IPS DF 4.7 (cell line): ENCODE measurements around the gene CLIC3.

Source experiments
- DNase-seq: peaks from one replicate; pipeline ENCODE4 v3.0.0-alpha.2; 2013; ENCODE audit warnings: low spot score; ENCODE audit errors: extremely low read depth

CLIC3 gene

DNA sequence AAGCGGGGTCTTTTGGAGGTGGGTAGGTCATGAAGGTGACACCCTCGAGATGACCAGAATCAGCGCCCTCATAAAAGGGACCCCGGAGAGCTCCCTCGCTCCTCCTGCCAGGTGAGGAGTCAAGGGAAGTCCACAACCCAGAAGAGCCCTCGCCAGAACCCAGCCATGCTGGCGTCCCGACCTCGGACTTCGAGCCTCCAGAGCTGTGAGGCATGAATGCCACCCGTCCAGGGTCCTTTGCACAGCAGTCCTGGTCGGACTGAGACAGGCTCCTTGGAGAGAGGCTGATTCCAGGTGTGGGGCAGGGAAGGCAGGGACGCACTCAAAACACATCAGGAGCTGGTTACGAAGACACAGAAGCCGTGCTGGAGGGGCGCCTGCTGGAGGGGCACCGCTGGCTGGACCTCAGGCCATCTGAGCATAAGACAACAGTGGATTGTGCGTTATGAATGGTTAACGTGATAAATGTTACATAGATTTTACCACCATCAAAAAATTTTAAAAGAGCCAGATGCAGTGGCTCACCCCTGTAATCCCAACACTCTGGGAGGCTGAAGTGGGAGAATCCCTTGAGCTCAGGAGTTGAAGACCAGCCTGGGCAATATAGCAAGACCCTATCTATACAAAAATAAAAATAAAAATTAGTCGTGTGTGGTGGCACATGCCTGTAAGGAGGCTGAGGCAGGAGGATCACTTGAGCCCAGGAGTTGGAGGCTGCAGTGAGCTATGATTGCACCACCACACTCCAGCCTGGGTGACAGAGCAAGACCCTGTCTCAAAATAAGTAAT, 5.7 kb upstream of the CLIC3 start:
- DNase-seq, result no peak

DNA sequence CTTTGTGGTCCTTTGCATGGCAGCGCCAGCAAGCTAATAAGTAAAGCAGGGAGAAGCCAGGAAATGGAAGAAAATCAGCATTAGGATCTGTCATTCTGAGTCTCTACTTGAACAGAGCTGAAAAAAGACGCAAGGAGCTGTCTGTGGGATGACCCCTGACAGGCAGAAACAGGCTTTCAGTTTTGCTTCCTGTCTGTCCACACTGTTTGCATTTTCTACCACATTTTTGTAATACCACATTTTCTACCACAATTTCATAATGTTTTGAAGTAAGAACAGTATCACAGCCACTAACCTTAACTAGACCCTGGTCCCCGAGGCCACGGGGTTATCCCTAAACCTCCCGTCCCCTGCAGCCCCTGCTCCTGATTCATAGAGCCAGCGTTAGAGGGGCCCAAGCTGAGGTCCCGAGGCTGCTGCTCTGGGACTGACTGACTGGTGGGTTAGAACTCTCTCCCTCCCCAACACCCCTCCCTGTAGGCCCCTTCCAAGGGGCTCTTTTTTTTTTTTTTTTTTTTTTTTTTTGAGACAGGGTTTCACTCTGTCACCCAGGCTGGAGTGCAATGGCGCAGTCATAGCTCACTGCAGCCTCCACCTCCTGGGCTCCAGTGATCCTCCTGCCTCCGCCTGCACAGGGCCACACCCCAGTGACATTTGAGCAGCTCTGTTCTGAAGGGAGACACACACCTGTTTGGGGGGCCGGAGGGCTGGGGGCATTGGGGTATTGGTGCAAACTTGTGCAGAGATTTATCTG, 4.0 kb upstream of the CLIC3 start:
- no peak for DNase-seq

DNA sequence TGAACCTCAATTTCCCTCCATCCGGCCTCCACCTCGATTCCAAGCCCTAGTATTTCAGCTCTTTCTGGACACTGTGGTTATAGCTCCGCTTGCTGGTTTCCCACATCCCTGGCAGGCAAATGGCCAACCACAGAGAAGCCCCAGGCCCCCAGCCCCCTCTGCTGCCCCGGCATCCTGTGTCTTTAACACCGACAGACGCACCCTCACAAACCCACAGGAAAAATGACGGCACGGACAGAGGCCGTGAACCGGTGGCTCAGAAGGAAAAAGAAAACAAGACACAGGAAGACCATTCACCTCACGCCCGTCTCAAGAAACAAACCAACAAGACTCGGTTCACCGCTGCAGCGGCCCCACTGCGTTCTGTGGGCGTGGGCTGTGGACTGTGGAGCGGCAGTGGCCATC, 1.5 kb upstream of the CLIC3 start:
- no peak for DNase-seq

DNA sequence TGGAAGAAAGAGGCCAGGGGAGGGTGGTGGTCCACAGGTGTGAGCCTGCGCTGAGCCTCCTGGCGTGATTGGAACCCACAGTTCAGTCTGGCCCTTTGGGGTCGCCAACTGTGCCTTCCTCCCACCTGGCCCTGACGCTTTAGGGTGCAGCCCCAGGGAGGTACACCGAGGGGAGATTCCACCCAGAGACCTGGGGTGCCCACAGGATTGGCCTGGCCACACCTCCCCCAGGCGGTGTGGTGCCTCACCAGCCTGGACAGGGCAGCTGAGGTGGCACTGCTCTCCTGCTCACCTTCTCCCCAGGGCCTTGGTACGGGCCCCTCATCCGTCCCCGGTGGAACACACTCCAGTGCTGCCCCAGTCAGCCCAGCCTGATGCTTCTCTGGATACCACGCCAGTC, 1.0 kb upstream of the CLIC3 start:
- no peak for DNase-seq

DNA sequence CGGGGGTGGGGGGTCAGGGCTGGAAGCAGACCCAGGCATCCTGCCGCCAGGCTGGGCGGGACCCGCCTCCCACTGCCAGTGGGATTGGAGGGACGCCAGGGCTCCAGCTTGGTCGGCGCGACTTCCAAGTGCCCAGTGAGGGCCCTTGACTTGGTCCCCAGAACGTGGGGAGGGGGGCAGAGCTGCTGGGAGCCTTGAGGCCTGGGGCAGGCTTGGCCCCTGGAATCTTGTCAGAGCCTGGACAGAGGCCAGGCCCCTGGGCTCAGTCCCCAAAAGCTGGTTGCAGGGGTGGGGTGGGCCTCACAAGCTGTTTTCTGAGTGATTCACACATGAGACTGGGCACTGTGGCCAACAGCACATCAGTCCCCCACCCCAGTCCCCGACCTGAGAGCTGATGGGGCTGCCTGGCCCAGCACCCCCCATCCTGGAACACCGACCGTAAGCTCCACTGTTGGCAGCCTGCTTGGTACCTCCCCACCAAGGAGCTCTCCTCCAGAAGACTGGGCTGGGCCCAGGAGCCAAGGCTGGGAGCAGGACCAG, 526 bp downstream of the CLIC3 start:
- no peak for DNase-seq

DNA sequence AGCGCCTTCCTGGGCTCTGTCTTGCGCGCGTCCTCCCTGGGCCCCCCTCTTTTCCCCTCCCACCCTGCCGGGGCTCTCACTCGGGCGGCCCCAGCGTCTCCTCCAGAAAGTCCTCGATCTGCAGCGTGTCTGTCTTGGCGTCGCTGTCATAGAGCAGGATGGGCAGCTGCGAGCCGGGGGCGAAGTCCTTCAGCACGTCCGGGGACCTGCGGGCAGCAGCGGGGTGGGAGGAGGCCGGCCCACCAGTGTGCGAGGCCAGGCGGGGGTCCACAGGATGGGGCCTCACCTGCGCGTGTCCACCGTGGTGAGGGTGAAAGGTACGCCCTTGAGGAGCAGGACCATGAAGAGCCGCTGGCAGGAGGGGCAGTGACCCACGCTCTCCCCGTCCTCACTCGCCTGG, 1.0 kb downstream of the CLIC3 start:
- no peak for DNase-seq

DNA sequence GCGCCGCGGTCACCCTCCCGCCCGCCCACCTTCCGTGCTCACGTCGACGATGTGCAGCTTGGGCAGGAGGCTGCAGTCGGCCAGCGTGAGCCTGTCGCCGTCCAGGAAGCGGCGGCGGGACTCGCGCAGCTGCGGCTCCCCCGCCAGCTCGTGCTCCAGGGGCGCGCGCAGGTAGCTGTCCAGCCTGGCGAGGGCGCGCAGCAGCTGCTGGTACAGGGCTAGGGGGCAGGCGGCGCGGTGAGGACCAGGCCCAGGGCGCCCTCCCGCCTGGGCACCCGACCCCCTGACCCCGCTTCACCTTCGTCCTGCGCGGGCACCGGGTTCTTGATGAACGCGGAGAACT, 1.5 kb downstream of the CLIC3 start:
- no peak for DNase-seq

DNA sequence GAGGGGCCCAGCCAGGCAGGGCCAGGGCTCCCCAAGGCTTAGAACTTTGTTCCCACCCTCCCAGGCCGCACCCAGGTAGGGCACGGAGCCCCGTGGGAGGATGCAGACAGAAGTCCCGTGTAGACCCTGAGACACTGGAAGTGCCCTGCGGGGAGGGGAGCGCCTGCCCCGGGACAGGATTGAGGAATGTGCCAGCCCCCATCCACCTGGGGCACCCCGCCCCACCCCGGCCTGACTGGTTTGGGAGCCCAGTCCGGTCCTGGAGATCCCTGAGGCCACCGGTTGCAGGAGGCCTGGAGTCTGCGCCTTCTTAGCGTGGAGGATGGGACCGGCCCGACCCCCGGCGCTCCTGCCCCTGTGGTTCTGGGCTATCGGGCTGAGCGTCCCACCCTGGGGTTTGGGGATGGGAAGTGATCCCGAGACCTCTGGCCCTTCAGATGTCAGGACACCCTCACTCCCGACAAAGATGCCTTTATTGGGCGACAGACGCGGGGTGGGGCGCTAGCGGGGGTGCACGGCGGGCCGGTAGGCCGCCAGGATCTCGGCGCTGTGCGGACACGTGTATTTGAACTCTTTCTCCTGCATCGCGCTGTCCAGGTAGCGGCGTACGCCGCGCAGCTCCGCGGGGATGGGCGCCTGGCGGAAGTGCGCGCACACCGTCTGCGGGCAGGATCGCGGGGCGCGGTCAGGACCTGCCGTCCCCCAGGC, 2.0 kb downstream of the CLIC3 start:
- no peak for DNase-seq

DNA sequence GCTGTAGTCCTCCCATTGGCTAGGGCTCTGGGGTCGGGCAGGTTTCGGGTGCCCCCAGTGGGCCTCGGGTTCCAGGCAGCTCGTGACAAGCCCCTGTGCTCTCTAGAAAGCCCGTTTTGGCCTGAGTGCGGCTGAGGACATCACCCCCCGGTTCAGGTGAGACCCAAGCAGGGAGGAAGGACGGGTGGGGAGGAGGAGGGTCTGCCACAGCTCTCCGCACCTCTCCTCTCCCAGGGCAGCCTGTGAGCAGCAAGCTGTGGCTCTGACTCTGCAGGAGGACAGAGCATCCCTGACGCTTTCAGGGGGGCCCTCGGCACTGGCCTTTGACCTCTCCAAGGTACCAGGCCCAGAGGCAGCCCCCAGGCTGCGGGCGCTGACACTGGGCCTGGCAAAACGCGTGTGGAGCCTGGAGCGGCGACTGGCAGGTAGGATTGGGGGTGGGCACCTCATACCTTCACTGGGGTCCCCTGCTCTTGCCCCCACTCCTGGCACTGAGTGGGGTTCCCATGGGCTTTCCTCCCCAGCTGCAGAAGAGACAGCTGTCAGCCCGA, 3.5 kb downstream of the CLIC3 start:
- DNase-seq, result no peak

DNA sequence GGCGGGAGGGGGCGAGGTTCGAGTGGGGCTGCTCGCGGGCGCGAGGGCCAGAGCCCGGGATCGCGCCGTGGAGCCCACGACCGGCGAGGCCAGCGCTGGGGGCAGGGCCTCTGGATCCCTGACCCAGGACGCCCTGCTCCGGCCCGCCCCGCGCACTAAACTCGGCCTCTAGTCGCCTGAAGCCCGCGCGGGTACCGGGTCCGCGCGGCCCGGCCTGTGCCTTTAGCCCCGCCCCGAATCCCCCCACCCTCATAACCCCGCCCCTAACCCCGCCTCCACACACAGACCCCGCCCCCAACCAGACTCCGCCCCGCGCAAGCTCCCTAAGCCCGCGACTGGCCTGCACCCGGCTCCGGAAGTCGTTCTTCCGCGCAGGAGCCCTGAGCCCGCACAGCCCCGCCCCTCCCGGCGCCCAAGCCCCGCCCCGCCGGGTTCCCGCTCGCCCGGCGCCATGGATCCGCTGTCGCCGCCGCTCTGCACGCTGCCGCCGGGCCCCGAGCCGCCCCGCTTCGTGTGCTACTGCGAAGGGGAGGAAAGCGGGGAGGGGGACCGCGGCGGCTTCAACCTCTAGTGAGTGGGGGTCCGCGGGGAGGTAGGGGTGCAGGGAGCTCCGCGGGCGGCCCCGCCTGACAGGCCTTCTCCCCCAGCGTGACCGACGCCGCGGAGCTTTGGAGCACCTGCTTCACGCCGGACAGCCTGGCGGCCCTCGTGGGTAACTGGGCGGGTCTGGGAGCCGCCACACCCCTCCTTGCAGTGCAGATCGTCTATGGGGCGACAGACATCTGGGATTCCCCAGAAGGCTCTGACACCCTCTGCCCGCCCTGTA, 4.2 kb downstream of the CLIC3 start, which contains the start of gene PAXX:
Gene PAXX (plus strand): TSS at position 430 of the 826 bp plus-strand sequence. CDS start 22 bp downstream, at position 452.
- no peak for DNase-seq

DNA sequence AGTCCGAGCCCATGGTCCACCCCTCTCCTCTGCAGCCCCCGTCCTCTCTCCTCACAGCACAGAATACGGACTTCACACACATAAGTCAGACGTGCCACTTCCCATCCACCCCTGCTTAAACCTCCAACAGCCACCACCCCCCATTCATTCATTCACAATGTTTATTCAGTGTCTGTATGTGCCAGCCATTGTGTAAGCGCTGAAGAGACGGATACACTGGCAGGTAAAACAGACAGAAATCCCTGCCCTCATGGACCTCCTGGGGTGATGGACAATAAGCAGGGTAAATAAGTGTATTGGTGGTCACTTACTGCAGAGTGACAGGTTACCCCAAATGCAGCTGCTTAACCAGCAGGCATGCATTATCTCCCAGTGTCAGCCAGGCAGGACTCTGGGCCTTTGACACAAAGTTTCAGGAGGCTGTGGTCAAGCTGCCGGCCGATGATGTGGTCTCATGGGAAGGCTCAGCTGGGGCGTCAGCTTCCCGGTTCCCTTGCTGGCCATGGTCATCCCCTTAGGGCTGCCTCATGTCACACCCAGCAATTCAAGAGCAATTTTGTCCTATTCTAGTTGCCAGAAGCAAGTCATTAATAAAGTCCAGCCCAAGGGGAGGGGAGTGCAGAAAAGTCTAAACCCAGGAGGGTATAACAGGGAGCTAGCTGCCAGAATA, 6.0 kb downstream of the CLIC3 start:
- DNase-seq, result no peak

DNA sequence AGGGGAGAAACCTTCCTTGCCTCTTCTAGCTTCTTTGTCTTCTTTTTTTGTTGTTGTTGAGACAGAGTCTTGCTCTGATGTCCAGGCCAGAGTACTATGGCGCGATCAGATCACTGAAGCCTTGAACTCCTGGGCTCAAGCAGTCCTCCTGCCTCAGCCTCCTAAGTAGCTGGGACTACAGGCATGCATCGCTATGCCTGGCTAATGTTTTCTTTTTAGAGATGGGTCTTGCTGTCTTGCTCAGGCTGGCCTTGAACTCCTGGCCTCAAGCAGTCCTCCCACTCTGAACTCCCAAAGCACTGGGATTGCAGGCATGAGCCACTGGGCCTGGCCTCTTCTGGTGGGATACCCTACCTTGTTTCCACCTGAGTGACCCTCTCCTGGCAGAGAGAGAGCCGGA, 7.5 kb downstream of the CLIC3 start:
- DNase-seq, result no peak

DNA sequence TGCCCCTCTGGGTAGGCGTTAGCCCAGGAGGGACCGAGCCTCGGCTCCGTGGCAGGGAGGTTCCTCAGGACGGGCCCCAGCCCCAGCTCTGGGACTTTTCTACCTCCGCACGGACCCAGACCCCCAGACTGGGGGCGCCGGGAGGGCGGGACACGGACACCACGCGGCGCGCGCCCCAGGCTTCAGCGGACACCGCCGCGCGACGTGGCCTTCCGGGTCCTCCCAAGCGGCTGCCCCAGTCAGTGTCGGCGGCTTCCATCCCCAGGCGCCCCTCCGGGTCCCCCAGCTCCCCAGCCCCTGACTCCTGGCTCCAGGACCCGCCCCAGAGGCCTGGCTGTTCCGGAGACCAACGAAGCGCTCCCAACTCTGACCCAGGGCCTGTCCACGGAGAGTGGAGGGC, 10.5 kb downstream of the CLIC3 start:
- DNase-seq, result no peak

DNA sequence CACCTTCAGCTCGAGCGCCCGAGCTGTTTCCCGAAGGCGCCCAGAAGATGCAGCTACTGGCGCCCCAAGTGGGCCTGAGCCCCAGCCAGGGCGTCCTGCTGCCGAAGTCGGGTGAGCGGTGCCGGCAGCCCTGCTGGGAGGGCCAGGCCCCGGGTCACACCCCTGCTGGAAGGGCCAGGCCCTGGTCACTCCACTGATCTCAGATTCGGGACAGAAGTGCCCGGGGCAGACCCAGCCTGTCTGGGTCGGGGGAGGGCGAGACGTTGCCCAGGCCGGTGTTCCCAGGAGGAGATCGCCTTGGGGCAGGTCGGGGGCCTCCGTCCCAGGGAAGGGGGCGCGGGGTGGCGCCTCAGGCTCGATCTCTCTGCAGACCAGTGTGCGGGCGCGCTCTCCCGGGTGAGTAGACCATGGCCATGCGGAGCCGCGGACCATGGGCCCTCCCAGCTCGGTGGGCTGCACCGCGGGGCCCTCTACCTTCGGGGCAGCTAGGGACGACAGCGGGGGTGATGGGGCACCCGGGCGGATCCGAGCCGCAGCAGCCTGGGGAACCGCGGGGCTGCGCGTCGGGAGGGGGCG, 11.3 kb downstream of the CLIC3 start:
- DNase-seq, result no peak

DNA sequence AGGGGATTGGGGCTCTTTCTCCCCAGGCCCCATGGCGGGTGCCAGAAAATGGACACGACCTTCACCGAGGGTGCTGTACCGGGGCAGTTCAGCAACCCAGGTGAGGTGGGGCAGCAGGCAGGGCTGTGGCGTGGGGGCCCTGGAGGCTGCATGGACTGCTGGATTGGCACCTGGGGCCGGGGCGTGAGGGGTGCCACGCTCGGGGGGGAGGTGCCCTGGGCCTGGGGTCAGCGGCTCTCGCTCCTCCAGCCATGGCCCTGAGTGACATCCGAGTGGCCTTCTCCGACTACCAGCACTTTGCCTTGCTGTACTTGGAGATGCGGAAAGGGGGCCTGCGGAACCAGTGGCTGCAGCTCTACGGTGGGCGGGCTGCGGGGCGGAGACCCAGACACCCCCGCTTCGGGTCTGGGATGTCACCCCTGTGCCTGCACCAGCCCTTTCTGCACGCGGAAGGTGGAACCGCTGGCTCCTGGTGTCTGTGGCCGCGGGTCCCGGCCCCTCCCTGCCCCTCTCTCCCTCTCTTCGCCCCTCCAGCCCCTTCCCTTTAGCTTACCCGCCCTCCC, 11.8 kb downstream of the CLIC3 start:
- DNase-seq, result no peak

DNA sequence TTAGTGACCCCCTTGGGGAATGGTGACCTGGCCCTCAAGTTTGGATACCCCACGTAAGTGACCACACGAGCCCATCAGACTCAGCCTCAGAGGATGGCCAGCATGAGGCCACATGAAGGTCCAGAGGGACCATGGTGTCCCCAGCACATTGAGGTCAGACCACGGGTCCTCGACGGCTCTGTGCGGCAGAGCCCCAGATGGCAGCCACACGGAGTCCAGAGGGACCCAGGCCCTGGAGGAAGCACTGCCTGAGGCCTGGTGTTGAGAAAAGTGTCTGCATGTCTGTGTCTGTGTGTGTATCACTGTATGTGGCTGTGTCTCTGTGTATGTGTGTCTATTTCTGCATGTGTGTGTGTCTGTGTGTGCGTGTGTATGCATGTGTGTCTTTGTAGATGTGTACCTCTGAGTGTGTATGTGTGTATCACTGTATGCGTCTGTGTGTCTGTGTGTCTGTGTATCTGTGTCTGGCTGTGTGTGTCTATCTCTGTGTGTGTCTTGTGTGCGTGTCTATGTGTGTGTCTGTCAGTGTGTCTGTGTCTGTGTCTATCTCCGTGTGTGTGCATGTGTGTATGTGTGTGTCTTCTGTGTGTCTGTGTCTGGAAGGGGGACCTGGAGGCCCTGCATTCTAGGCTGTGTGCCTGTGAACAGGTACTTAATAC, 12.6 kb downstream of the CLIC3 start:
- DNase-seq, result no peak

DNA sequence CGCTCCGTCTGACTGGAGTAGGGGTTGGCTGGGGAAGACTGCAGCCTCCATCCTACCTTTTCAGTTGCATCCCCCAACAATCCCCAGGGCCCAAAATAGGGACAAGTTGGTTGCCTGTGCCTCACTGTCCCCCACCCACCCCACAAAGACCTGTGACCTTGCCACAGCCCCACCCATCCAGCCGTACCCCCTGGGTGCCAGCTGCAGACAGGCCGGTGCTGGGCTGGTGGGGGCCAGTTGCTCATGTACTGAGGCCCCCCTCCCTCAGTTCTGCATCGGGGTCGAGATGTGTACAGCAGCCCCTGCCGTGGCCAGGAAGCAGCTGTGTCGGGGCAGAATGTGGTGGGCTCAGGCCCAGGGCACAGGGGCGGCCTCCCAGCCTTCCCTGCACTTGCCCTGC, 13.2 kb downstream of the CLIC3 start:
- DNase-seq, result no peak

DNA sequence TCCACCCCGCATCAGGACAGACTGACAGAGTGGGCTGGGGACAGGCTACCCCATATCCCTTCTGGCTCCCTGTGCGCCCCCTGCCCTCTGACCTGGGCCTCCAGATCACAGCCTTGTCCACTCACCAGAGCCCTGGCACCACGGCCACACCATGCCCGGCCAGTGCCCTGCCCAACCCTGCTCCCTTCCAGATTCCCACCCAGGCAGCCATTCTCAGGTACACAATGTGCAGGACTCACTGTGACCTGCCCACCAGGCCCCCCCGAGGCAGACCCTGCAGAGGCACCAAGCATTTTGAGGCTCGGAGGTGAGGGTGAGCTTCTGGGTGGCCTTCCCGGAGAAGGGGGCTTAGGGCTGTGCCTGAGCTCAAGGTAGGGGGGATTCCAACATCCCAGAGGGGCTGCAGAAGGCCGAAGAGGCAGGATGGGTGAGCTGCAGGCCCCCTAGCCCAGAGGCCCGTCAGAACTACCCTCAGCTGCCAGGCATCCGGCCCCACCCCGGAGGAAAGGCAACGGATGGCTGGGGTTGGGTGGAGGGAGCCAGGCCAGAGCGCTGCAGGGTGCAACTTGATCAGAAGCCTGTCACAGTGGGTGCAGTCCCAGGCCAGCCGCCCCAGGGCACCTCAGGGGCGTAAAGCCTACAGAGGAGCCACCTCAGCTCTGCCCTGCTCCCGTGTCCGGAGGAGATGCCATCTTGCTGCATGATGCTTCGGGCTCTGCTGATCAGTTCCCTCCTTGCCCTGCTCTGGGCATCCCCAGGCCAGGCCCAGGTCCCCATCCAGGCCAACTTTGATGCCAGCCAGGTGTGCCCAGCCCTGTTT, 13.9 kb downstream of the CLIC3 start, which contains the start of gene LCNL1:
Gene LCNL1 (plus strand): TSS at position 762 of the 820 bp plus-strand sequence. CDS start 594 bp downstream, outside the sequence.
- no peak for DNase-seq
